HepG2 (cell line): ENCODE results near the gene PTTG1. TPM values are rescaled to one million over a fixed set of nuclear protein-coding genes. Genes with fewer than 3 reads are reported as not detected.

Experiments
- ATAC-seq: fragments of 200-7000 bp; cut with Tn5 transposase; 3 replicates; pipeline ENCODE4 v1.9.1; 2020; ENCODE audit warnings: mild to moderate bottlenecking, moderate library complexity
- BruUV-seq: library from RNA; stranded (reverse); fragments of 400-500 nt; replicated peaks from 2 replicates; lab custom pipeline; 2021; lab: Mats Ljungman, UMichigan
- CTCF ChIA-PET: fragments of 300-600 bp; formaldehyde crosslinking; extraction: SDS; loops from one replicate; lab custom pipeline; 2021; ENCODE audit warnings: low total read pairs, inconsistent platforms, low intra/inter-chr PET ratio; lab: Yijun Ruan, JAX
- POLR2A ChIA-PET: fragments of 350-600 bp; sonication (Branson Sonifier 250); formaldehyde crosslinking; loops from one replicate; lab custom pipeline; 2020; ENCODE audit warnings: antibody characterized with exemption, inconsistent platforms; lab: Yijun Ruan, JAX
- DNase-seq: peaks from one replicate; pipeline ENCODE4 v3.0.0-alpha.2; 2015; ENCODE audit warnings: low spot score
- FAIRE-seq: peaks from 3 replicates; lab custom pipeline; 2011; peaks lifted over from hg19 to GRCh38; lab: Jason Lieb, UNC
- H2AFZ ChIP-seq: one replicate; pipeline ENCODE4 v1.6.1; 2011; ENCODE audit warnings: low read length, inconsistent platforms
- H3K27ac ChIP-seq: fragments of 300-600 bp; 3 replicates; pipeline ENCODE4 v1.8.0; 2011; ENCODE audit warnings: mixed run types, mild to moderate bottlenecking, mixed read lengths, low read length, inconsistent platforms; ENCODE audit not compliant: insufficient read depth; ENCODE audit errors: extremely low read length
- H3K27me3 ChIP-seq, 2 experiments: fragments of 200-600 bp in 1 of 2; 2 replicates in 1 of 2; 3 replicates in 1 of 2; pipeline versions ENCODE4 v1.6.0 to v1.8.0; 2011; ENCODE audit warnings: low read length in 2 of 2, mild to moderate bottlenecking in 2 of 2, moderate library complexity in 2 of 2, inconsistent platforms in 1 of 2; ENCODE audit not compliant: insufficient read depth in 2 of 2, control insufficient read depth in 1 of 2
- H3K36me3 ChIP-seq, 2 experiments: fragments of 200-600 bp in 1 of 2; replicated peaks in 1 of 2; 2 replicates in 1 of 2; 3 replicates in 1 of 2; pipeline versions ENCODE4 v1.5.1 to v1.8.0; 2011; ENCODE audit warnings: low read length in 2 of 2, inconsistent platforms in 1 of 2; ENCODE audit not compliant: insufficient read depth in 2 of 2, control insufficient read depth in 1 of 2
- H3K4me1 ChIP-seq: 2 replicates; pipeline ENCODE4 v1.5.1; 2012; ENCODE audit warnings: low read length, inconsistent platforms; ENCODE audit not compliant: insufficient read depth
- H3K4me2 ChIP-seq: 2 replicates; pipeline ENCODE4 v1.6.0; 2011; ENCODE audit warnings: low read depth, low read length, inconsistent platforms
- H3K4me3 ChIP-seq, 3 experiments: fragments of 200-600 bp in 1 of 3; sonication (generic), shearing (Covaris generic) in 1 of 3; replicated peaks in 1 of 3; 2 replicates each; pipeline ENCODE4 v1.5.1; 2011 to 2016; ENCODE audit warnings: low read length in 3 of 3, inconsistent platforms in 2 of 3, low read depth in 2 of 3, mild to moderate bottlenecking in 2 of 3, control low read depth in 1 of 3, mixed read lengths in 1 of 3; ENCODE audit not compliant: insufficient read depth in 1 of 3
- H3K79me2 ChIP-seq: one replicate; pipeline ENCODE4 v1.6.1; 2011; ENCODE audit warnings: low read length, inconsistent platforms; ENCODE audit not compliant: insufficient read depth
- H3K9ac ChIP-seq: 2 replicates; pipeline ENCODE4 v1.6.0; 2011; ENCODE audit warnings: mild to moderate bottlenecking, low read depth, low read length, inconsistent platforms; ENCODE audit not compliant: insufficient read depth
- H3K9me3 ChIP-seq: 2 replicates; pipeline ENCODE4 v1.5.1; 2012; ENCODE audit warnings: mild to moderate bottlenecking, low read length
- H4K20me1 ChIP-seq: 2 replicates; pipeline ENCODE4 v1.6.0; 2011; ENCODE audit warnings: inconsistent platforms, mild to moderate bottlenecking, low read length, moderate library complexity; ENCODE audit not compliant: insufficient read depth
- GATAD2A ChIP-seq: IDR thresholded peaks from 2 replicates; pipeline ENCODE4 v1.6.1; 2016
- IKZF5 ChIP-seq: IDR thresholded peaks from 2 replicates; pipeline ENCODE4 v1.6.1; 2018; ENCODE audit warnings: missing genetic modification reagents, mild to moderate bottlenecking, missing compliant biosample characterization
- KDM2A ChIP-seq: sonication (generic); formaldehyde crosslinking; IDR thresholded peaks from 2 replicates; pipeline ENCODE4 v1.4.0; 2020; ENCODE audit warnings: low read depth, missing genetic modification reagents, borderline replicate concordance
- MXI1 ChIP-seq: IDR thresholded peaks from 3 replicates; pipeline ENCODE4 v1.6.1; 2012; ENCODE audit warnings: low read depth, low read length, inconsistent platforms, borderline replicate concordance
- MYC ChIP-seq: sonication (generic); formaldehyde crosslinking; IDR thresholded peaks from 2 replicates; pipeline ENCODE4 v1.9.0; 2021; ENCODE audit warnings: missing genetic modification reagents, borderline replicate concordance
- NRL ChIP-seq: sonication (generic); formaldehyde crosslinking; IDR thresholded peaks from 2 replicates; pipeline ENCODE4 v1.5.0; 2020; ENCODE audit warnings: missing genetic modification reagents, mild to moderate bottlenecking, moderate library complexity, borderline replicate concordance
- POGK ChIP-seq: sonication (generic); formaldehyde crosslinking; conservative IDR thresholded peaks from 2 replicates; pipeline ENCODE4 v1.8.0; 2022; ENCODE audit warnings: mild to moderate bottlenecking, moderate library complexity, missing genetic modification reagents
- THAP11 ChIP-seq: IDR thresholded peaks from 2 replicates; pipeline ENCODE4 v1.6.1; 2016; ENCODE audit warnings: missing biosample characterization, missing genetic modification reagents
- ZBTB7B ChIP-seq: sonication (generic); formaldehyde crosslinking; IDR thresholded peaks from 2 replicates; pipeline ENCODE4 v1.4.0; 2020; ENCODE audit warnings: missing genetic modification reagents
- ZFX ChIP-seq: sonication (generic); formaldehyde crosslinking; IDR thresholded peaks from 2 replicates; pipeline ENCODE4 v1.4.0; 2020; ENCODE audit warnings: mild to moderate bottlenecking, low read depth, missing genetic modification reagents, moderate library complexity
- ZKSCAN5 ChIP-seq: sonication (generic); formaldehyde crosslinking; IDR thresholded peaks from 2 replicates; pipeline ENCODE4 v1.5.1; 2020; ENCODE audit warnings: mild to moderate bottlenecking, missing genetic modification reagents
- ZNF280D ChIP-seq: sonication (generic); formaldehyde crosslinking; IDR thresholded peaks from 2 replicates; pipeline ENCODE4 v1.5.1; 2020; ENCODE audit warnings: mild to moderate bottlenecking, missing genetic modification reagents
- ZNF350 ChIP-seq: sonication (generic); formaldehyde crosslinking; IDR thresholded peaks from 2 replicates; pipeline ENCODE4 v1.4.0; 2020; ENCODE audit warnings: mild to moderate bottlenecking, low read depth, missing genetic modification reagents, borderline replicate concordance
- ZNF513 ChIP-seq: sonication (generic); formaldehyde crosslinking; conservative IDR thresholded peaks from 2 replicates; pipeline ENCODE4 v1.5.0; 2020; ENCODE audit warnings: missing genetic modification reagents
- ZNF543 ChIP-seq: sonication (generic); formaldehyde crosslinking; IDR thresholded peaks from 2 replicates; pipeline ENCODE4 v1.4.0; 2020; ENCODE audit warnings: mild to moderate bottlenecking, missing genetic modification reagents
- ZSCAN25 ChIP-seq: sonication (generic); formaldehyde crosslinking; IDR thresholded peaks from 2 replicates; pipeline ENCODE4 v1.8.0; 2022; ENCODE audit warnings: mild to moderate bottlenecking, missing genetic modification reagents
- WGBS: methylation state at CpG from one replicate; pipeline ENCODE4 v1.1.6; 2017; ENCODE audit warnings: low lambda C conversion rate; 5-methylcytosine and 5-hydroxymethylcytosine counted together
- in situ Hi-C: cut with HindIII; loops from 2 replicates; pipeline ENCODE4 v1.10.0; 2017; ENCODE audit warnings: low pct_unique_long_range_greater_than_20kb; ENCODE audit not compliant: extremely low pct_ligation_motif_present
- intact Hi-C: fragments of 100-400 bp; cut with micrococcal nuclease; formaldehyde crosslinking; loops from one replicate; pipeline ENCODE4 v1.10.0; 2022; ENCODE audit not compliant: unreplicated experiment
- polyA plus RNA-seq, 8 experiments: library from polyadenylated mRNA; depleted of rRNA in 3 of 8; stranded (reverse) in 7 of 8; unstranded in 1 of 8; fragments of >200 nt; fragmentation: Illumina TruSeq in 4 of 8; extraction: Trizol in 4 of 8; gene quantifications; 2 replicates each; pipeline versions ENCODE4 v1.2.1 to v1.2.3, GENCODE V29; 2011 to 2016; ENCODE audit warnings: low read depth in 4 of 8, missing spikeins in 1 of 8, mixed read lengths in 1 of 8; ENCODE audit not compliant: insufficient read depth in 1 of 8
- total RNA-seq, 5 experiments: library from RNA; depleted of rRNA; stranded (reverse); fragments of >200 nt; fragmentation: Illumina TruSeq; extraction: Trizol; gene quantifications; 2 replicates each; pipeline ENCODE4 v1.2.3, GENCODE V29; 2016; ENCODE audit warnings: low read depth in 1 of 5

Gene PTTG1
- total and polyA plus RNA-seq, 2 of the 13 experiments (the other 11 are each of a cell fraction or from before 2014, with no cell fraction given) = 102 to 161 TPM

GRCh38 chr5:160434022-160434531, 12.4 kb downstream of the PTTG1 start:
- H4K20me1 ChIP-seq = no peaks in the 10 kb centered on the region
- no peaks in the 10 kb centered on the region for H3K79me2 ChIP-seq
- ChIA-PET CTCF (no interaction called here), POLR2A (no interaction called here)
- no peaks in the 10 kb centered on the region for H3K9me3 ChIP-seq
- peak overlapping the region; percentile 73 for H3K4me2 ChIP-seq
- H2AFZ ChIP-seq = no peak overlapping the region
- FAIRE-seq (no peak), DNase-seq (peak; percentile 46), ATAC-seq (peak; percentile 81)
- intact Hi-C loops (no loop called here), in situ Hi-C loops (loop anchor here (10.0 kb wide), 1 partner anchor 361 kb away; no protein-coding TSS in a partner anchor)
- no peaks in the 10 kb centered on the region for H3K27me3 ChIP-seq
- H3K4me3 ChIP-seq = peak overlapping the region; percentile 29 to 49 (median 39)
- no TSS peak for BruUV-seq
- peaks cover 43% of the 10 kb centered on the region for H3K4me1 ChIP-seq
- 0 out of 5 replicates have a peak, but pooled peaks cover 0 to under 1% of the 10 kb centered on the region in 2 experiments for H3K36me3 ChIP-seq
- no peak overlapping the region for H3K27ac ChIP-seq
- no peak overlapping the region for H3K9ac ChIP-seq
- 2% methylated on average over 7 of the region's 9 CpGs for WGBS
- no peak for TF ChIP-seq ZNF543
- TF ChIP-seq MYC (CRISPR knock-in tag) = no peak
- no peak for TF ChIP-seq ZNF513 (CRISPR knock-in tag)
- peak; percentile 100 for TF ChIP-seq ZSCAN25 (CRISPR knock-in tag)
- TF ChIP-seq POGK (CRISPR knock-in tag) = no peak
- no peak for TF ChIP-seq ZNF280D (CRISPR knock-in tag)
- no peak for TF ChIP-seq GATAD2A (CRISPR knock-in tag)
- peak; percentile 26; the same call in 1 of the 2 replicates for TF ChIP-seq KDM2A (CRISPR knock-in tag)
- TF ChIP-seq NRL = no peak
- TF ChIP-seq ZFX (CRISPR knock-in tag) = peak; percentile 30; the same call in 1 of the 2 replicates
- TF ChIP-seq THAP11 (CRISPR knock-in tag) = no peak
- TF ChIP-seq IKZF5 (CRISPR knock-in tag) = peak; percentile 39; the same call in 1 of the 2 replicates
- TF ChIP-seq ZNF350 (CRISPR knock-in tag) = no peak
- peak; percentile 99 for TF ChIP-seq ZKSCAN5 (CRISPR knock-in tag)
- peak; percentile 37; the same call in 1 of the 3 replicates for TF ChIP-seq MXI1
- no peak for TF ChIP-seq ZBTB7B (CRISPR knock-in tag)
